Lower leg skin (tissue), 4 donors: Measurements from ENCODE around the gene SYT9. TPM values are rescaled to one million over a fixed set of nuclear protein-coding genes. Genes with fewer than 3 reads are reported as not detected.

Experiments used
- DNase-seq, 2 donors: peaks; one replicate each; pipeline ENCODE4 v3.0.0-alpha.2; 2019; ENCODE audit warnings: low spot score in 2 of 2
- H3K4me3 ChIP-seq: fragments of 200-600 bp; sonication (generic); 2 replicates; pipeline ENCODE4 v1.5.1; 2017; ENCODE audit warnings: mild to moderate bottlenecking, low read depth; ENCODE audit not compliant: poor library complexity, severe bottlenecking
- CTCF ChIP-seq, 3 donors: fragments of 450-650 bp; IDR thresholded peaks; one replicate each; pipeline ENCODE4 v1.5.1; 2016; ENCODE audit warnings: antibody characterized with exemption in 3 of 3, mild to moderate bottlenecking in 3 of 3, moderate library complexity in 2 of 3
- POLR2A ChIP-seq, 2 donors: fragments of 450-650 bp; IDR thresholded peaks; one replicate each; pipeline ENCODE4 v1.6.1; 2016 to 2017; ENCODE audit warnings: antibody characterized with exemption in 2 of 2, mild to moderate bottlenecking in 1 of 2, moderate library complexity in 1 of 2
- WGBS, 2 donors: methylation state at CpG; one replicate each; pipeline ENCODE4 v1.1.5; 2018; 5-methylcytosine and 5-hydroxymethylcytosine counted together
- intact Hi-C: fragments of 100-400 bp; cut with DNase I; formaldehyde crosslinking; loops from one replicate; pipeline ENCODE4 v1.15.0; 2023; ENCODE audit warnings: low total_unique reads
- total RNA-seq, 4 donors: library from RNA; depleted of rRNA; stranded (reverse); fragments of >200 nt; gene quantifications; one replicate each; pipeline ENCODE4 v1.1.0, GENCODE V29; 2016

Gene SYT9
- total RNA-seq, 4 donors from 2014 or later: 0.37 to 0.84 (median 0.71) TPM; not detected in 1

GRCh38 chr11:7279676-7280075, 28.0 kb downstream of the SYT9 start:
- intact Hi-C loops: no loop called here
- no peak overlapping the region for H3K4me3 ChIP-seq
- WGBS, 2 donors: 79 to 87% methylated on average over 1 of the region's 1 CpG
- DNase-seq: no peak
- TF ChIP-seq POLR2A (IDR thresholded peaks at IDR 0.05): no peak
- TF ChIP-seq CTCF (IDR thresholded peaks at IDR 0.05): no peak

- intact Hi-C loops: no loop called here
- WGBS, 2 donors: 41 to 64% methylated on average over 1 of the region's 1 CpG
- no peak for TF ChIP-seq CTCF (IDR thresholded peaks at IDR 0.05)
- TF ChIP-seq POLR2A (IDR thresholded peaks at IDR 0.05): no peak
- peak in 1 of 2 donors; percentile 15 for DNase-seq
- H3K4me3 ChIP-seq: no peak overlapping the region
Observed at GRCh38 chr11:7281079-7281478, 29.4 kb downstream of the SYT9 start.

GRCh38 chr11:7281809-7282208, 30.1 kb downstream of the SYT9 start:
- intact Hi-C loops: no loop called here
- 67 to 89% methylated on average over 1 of the region's 1 CpG for WGBS, 2 donors
- H3K4me3 ChIP-seq: no peak overlapping the region
- no peak for DNase-seq
- no peak for TF ChIP-seq CTCF (IDR thresholded peaks at IDR 0.05)
- no peak for TF ChIP-seq POLR2A (IDR thresholded peaks at IDR 0.05)

GRCh38 chr11:7286178-7286577, 34.5 kb downstream of the SYT9 start:
- WGBS, 2 donors: 88 to 94% methylated on average over 1 of the region's 1 CpG
- H3K4me3 ChIP-seq: no peak overlapping the region
- TF ChIP-seq CTCF (IDR thresholded peaks at IDR 0.05): no peak
- no peak for TF ChIP-seq POLR2A (IDR thresholded peaks at IDR 0.05)
- intact Hi-C loops: no loop called here
- DNase-seq: no peak

GRCh38 chr11:7291100-7291829, 39.6 kb downstream of the SYT9 start:
- 63 to 66% methylated on average over 2 of the region's 2 CpGs for WGBS, 2 donors
- no peak for TF ChIP-seq POLR2A (IDR thresholded peaks at IDR 0.05)
- no peak for TF ChIP-seq CTCF (IDR thresholded peaks at IDR 0.05)
- no peak for DNase-seq
- intact Hi-C loops: no loop called here
- no peak overlapping the region for H3K4me3 ChIP-seq

- 67 to 76% methylated on average over 2 of the region's 2 CpGs for WGBS, 2 donors
- TF ChIP-seq CTCF (IDR thresholded peaks at IDR 0.05) (no peak), POLR2A (IDR thresholded peaks at IDR 0.05) (no peak)
- no peak for DNase-seq
- H3K4me3 ChIP-seq: no peak overlapping the region
- intact Hi-C loops: no loop called here
Observed at GRCh38 chr11:7292922-7293321, 41.2 kb downstream of the SYT9 start.
